Inflammatory macrophage (primary cell): ENCODE results near the gene CLDN10.
"Not testable (repeated sequence)": the region's sequence is repeated elsewhere in the genome, so short reads cannot be mapped to it uniquely, and the experiment has no call there.

ENCODE experiments used
- DNase-seq, 2 donors: peaks; one replicate each; pipeline ENCODE4 v3.0.0-alpha.2; 2020 to 2022
- total RNA-seq, 18 experiments: gene quantifications; one replicate each; lab custom pipeline; 2026; ENCODE audit warnings: mixed read lengths in 6 of 18, inconsistent platforms in 2 of 18; lab: John Stamatoyannopoulos, UW

The CLDN10 gene, protein sequence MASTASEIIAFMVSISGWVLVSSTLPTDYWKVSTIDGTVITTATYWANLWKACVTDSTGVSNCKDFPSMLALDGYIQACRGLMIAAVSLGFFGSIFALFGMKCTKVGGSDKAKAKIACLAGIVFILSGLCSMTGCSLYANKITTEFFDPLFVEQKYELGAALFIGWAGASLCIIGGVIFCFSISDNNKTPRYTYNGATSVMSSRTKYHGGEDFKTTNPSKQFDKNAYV
- 0 to 0.47 (median 0.07) reads per million in 18 experiments for total RNA-seq

DNA sequence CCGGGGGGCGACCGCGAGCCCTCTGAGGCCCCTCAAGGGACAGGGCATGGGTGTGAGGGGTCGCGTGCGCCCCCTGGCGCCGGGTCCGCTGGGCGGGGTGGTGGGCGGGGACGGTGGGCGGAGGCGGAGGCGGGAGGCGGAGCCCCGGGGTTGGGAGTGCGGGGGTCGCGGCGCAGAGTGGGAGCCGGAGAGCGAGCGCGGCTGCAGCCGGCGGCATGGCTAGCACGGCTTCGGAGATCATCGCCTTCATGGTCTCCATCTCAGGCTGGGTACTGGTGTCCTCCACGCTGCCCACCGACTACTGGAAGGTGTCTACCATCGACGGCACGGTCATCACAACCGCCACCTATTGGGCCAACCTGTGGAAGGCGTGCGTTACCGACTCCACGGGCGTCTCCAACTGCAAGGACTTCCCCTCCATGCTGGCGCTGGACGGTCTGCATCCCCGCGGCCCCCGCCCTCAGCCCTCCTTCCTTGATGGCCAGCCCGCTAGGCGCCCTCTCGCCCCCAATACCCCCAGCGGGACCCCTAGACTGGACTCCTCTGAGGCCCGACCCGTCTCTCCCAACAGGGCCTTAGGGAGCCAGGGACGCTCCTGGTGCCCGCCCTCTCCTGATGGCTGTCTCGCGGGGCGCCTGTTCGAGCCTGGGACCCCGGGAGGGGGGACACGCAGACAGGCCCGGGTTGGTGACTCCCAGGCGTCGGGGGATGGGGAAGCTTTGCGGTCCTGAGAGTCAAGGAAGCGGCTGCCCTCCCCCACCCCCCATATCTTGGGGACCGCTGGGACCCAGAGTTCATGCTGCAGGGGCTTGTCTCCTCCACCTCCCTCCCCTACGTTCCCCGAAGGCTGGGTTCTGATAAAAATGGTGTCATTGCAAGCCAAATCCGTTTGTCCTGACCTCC, at the start of gene CLDN10:
Gene CLDN10 (plus strand): TSS at position 182 of the 903 bp plus-strand sequence. CDS start 34 bp downstream, at position 216.
- DNase-seq = no peak

DNA sequence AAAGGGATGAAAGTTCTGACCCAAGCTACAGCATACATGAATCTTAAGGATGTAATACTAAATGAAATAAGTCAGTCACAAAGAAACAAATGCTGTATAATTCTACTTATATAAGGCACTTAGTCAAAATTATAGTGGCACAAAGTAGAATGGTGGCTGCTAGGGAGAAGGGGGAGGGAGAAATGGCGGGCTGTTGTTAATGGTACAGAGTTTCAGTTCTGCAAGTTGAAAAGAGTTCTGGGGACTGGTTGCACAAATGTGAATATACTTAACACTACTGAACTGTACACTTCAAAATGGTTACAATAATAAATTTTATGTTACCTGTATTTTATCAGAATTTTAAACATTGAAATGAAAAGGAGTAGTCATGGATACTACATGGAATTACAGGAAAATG, 48.9 kb upstream of the CLDN10 start:
- DNase-seq = no peak

DNA sequence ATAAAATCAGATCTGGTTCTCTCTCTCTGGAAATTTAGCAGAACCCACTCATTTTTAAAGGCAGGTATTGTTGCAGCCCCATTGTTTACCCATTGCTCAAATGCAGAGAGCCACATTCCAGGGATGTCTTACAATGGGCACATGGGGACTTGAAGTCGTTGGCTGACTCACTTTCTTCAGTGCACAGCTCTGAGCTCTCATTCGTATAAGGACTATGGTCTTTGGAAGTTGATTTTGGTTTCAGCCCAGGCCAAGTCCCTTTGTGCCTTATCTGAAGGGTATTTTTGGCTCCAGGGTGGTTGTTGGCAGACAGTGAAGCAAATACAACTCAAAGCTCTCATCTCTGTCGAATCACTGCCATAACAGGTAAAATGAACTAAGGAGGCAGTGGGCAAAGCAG, 47.3 kb upstream of the CLDN10 start:
- DNase-seq = no peak

DNA sequence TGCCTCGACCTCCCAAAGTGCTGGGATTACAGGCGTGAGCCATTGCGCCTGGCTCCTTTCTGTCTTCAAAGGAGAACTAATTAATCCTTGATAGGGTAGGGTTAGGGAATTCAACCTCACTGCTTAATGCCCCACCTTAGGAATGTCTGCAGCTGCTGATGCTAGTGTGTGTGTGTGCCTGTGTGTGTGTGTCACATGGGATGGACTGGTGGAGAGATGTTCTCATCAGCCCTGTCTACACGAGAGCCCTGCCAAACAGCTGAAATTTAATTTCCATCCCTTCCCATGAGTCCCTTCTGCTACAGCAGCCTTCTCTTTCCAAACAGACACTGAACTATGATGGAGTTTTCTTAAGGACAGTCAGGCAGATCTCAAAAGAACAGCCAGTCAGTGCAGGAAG, 46.5 kb upstream of the CLDN10 start:
- DNase-seq = no peak

DNA sequence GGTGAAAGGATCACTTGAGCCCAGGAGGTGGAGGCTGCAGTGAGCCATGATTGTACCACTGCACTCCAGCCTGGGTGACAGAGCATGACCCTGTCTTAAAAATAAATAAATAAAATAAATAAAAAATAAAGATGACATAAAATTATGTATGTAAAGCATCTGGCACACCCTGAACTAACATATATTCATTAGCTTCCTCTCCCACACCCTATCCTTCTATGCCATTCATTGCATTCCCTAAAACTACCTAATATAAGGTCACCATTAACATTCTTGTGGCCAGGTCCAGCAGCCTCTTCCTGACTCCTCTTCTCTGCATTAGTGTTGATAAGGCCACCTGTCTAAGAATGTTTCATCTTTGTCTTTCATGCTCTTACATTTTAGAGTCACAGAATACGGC, 44.5 kb upstream of the CLDN10 start:
- no peak for DNase-seq

DNA sequence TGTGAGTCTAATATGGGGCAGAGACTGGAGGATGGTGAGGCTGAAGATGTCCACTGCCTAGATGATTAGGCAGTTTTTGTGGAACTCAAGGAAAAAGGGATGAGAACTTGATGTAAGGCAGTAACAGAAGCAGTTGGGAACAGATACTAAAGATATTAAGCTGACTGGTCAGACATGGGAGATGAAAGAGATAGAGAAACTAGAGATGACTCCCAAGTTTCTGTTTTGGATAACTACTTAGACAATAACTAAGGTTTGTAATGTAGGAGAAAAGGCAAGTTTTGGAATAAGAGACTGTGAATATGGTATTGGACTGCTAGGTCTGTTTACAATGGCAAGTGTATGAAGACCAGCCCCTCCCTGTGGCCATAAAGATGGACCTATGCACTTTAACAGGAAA, 43.5 kb upstream of the CLDN10 start:
- no peak for DNase-seq

DNA sequence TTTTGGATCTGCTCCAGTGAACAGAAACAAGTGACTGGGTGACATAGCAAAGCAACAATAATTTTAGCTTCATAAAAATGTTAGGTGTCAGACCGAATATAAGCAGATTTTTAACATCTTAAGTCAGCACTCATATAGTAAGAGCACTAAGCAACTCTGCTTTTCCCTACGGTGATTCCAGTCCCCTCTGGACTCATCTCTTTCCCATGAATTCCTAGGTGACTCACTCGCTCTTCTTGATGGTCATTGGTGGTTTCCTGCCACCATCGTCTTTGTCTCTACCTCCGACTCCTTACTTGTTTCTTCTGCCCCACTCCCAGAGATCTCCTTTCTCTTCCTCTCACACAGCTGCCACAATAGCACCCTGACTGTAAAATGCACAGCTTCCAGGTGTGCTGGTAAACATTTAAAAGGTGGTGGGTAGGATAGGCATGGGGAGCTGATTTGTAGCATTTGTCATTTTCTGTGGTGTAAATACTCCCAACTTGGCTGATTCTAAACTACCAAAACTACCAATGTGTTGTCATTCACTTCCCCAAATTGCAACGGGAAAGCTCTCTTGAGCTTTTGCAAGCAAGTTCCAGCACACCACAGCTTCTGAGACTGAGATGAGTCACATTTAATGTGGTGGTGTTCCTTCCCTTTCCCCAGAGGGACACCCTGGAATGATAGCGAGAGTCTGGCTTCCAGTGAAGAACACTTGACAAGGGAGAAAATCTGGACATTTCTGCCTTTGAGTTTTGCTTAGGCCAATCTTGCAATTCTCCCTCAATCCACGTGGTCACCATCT, 42.8 kb upstream of the CLDN10 start:
- peak; percentile 85 to 87 for DNase-seq

DNA sequence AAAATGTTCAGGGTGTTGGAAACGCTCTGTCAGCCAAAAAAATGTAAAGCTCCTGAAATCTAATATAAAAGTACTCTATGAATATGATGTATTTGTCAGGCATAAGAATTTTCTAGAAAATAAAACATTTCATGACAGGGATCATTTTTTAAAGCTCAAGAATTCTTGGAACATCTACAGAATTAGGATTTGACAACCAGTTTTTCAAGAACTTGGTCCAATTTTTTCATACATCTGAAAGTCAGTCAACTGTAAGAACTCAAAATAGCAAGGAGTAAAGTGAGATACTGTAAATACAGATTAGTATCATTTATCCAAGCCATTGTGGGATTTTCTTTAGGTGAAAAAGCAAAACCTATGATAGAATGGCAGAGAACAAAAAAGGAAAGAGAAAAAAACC, 41.6 kb upstream of the CLDN10 start:
- DNase-seq = no peak

DNA sequence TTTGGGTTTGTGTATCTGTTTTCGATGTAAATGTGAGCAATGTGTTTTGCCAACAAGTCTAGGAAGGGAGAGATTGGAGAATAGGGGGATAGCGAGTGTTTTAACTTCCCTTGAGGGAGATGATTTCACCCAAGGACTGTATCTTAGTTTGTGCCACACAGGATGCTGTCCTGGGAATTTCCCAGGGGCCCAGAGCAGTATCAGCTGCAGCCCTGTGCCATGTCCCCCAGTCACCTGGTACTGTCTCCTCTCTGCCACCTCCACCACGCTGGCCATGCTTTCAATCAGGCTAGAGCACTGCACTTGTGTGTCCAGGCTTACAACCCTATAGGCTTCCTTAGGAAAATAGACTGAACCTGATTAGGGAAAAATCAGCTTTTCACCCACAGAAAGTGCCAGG, 40.1 kb upstream of the CLDN10 start:
- DNase-seq = no peak

DNA sequence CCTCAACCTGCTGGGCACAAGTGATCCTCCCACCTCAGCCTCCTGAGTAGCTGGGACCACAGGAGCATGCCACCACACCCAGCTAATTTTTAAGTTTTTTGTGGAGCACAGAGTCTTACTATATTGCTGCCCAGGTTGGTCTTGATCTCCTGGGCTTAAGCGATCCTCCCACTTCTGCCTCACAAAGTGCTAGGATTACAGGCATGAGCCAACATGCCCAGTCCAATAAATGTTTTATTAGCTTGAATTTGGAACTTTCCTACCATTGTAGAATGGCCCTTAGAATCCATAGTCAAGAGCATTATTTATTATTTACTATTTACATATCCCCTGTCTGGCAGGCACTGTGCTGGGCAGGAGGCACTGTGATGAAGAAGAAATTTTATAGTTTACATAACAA, 39.6 kb upstream of the CLDN10 start:
- no peak for DNase-seq

DNA sequence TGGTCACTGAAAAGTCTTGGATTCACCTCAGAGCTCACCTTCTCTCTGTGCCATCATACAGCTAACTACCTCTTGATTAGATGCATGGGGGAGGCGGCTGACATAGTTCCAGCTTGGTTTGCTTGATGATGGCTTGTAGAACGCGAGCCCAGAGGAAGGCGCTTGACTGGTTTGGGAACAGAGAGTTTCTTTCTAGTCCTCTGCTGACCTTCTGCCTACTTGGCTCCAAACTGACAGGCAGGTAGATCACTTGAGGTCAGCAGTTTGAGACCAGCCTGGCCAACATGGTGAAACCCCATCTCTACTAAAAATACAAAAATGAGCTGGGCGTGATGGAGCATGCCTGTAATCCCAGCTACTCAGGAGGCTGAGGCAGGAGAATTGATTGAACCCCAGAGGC, 36.9 kb upstream of the CLDN10 start:
- DNase-seq = not testable (repeated sequence)

DNA sequence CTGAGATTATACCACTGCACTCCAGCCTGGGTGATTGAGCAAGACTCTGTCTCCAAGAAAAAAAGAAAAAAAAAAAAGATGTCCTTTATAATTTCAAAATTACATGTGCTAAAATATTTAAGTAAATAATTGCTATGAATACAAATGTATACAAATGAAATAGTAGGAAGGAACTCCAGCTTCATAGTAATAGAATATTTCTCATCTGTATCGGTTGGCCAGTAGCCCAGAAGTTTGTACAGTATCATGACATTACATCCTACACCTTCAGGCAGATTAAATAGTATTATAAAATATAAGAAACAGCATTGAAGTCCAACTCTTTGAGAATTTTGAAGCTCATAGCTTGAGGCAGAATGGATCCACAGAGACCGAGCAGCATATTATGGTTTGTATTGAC, 36.5 kb upstream of the CLDN10 start:
- DNase-seq = no peak

DNA sequence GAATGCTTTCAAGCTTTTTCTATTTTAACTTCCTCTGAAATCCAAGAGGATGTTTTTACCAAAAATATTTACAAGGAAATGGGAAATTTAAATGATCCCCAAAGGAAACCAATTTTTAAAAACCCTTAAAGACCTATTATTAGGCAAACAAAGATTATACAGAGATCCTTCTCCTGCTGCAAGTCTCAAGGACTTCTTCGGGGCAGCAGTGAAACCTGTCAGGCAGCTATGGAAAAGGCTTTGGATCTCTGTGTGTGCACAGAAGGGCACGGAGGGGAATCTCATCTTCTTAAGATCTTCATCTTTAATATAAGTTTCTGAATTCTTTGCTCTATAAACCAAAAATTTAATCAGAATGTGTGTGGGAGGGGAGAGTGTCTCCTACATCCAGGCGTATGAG, 36.0 kb upstream of the CLDN10 start:
- DNase-seq = no peak

DNA sequence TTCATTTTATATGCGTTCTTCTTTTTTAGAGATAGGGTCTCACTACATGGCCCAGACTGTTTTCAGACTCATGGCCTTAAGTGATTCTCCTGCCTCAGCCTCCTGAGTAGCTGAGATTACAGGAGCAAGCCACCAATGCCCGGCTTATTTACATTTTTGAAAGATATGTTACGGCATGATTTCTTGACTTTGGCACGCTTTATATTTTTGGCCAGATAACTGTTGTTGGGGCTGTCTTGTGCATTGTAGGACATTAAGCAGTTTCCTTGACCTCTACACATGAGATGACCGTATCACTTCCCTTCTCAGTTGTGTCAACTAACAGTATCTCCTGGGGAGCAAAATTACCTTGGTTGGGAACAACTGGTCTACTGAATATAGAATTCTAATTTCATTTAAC, 28.9 kb upstream of the CLDN10 start:
- DNase-seq = no peak

DNA sequence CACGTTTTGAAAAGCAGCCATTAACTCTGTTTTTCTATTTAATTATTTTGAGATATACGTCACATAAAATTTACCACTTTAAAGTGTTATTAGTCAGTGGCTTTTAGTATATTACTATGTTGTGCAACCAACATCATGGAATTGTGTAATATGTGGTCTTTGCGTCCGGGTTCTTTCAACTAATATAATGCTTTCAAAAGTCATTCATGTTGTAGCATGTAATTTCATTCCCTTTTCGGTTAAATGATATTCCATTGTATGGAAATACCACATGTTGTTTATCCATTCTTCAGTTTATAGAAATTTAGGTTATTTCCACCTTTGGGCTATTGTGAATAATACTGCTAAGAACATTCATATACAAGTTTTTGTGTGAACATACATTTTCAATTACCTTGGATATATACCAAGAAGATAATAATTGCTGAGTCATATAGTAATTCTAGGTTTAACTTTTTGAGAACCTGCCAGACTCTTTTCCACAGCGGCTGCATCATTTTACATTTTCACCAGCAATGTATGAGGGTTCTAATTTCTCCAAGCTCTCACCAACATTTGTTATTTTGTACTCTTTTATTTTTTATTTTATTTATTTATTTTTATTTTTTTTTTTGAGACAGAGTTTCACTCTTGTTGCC, 28.1 kb upstream of the CLDN10 start:
- peak; percentile 23 to 75 for DNase-seq

DNA sequence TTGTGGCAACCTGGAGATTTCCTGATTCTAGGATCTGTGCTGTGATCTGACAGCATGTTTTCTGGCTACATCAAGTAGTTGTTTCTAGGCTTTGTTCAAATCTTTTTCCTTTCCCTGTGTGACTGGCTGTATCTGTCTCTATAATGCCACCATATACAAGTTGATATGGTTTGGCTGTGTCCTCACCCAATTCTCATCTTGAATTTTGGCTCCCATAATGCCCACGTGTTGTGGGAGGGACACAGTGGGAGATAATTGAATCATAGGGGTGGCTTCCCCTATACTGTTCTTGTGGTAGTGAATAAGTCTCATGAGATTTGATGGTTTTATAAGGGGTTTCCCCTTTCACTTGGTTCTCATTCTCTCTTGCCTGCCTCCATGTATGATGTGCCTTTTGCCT, 24.6 kb upstream of the CLDN10 start:
- DNase-seq = no peak

DNA sequence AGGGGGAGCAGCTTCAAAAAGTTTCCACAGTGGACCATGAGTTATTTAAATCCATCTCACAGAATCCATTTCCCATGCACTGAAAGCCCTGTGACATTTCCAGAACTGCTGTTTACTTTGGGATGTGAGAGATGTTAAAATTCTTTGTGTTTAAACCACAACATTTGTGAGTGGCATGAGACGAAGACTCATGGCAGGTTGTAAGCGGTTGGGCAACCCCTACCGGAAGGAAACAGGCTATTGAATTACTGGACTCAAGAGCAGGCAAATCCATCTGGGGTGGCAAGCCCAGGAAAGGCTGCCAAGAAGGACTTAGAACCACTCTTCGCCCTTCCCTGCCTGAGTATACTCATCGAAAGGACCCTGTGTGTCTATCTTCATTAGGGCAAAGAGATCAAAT, 22.3 kb upstream of the CLDN10 start:
- DNase-seq = peak in 1 of 2 donors; percentile 15

DNA sequence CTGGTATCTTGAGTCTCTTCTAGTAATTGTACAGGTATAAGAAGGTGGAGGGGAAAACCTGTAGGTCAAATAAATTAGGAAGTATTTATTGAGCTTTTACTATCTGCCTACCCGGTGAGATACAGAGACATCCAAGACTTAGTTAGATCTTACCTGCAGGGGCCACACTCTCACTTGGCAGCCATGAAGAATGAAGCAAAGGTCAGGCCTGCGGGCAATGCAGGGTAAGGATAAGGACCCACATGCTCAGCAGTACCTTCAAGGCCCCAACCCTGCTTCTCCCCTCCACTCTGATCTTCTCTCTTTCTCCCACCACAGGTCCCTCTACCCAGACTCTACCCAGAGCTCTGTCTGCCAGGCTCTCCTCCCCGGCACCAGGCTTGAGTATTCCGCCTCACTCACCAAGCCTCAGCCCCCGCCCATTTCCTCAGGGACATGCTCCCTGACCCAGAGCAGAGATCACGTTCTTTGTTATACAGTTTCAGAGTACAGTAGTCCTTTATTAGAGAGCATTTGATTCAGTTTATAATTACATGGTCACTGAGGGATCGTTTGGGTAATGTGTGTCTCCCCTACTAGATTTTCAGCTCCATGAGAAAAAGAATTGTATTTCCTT, 18.9 kb upstream of the CLDN10 start:
- DNase-seq = no peak

DNA sequence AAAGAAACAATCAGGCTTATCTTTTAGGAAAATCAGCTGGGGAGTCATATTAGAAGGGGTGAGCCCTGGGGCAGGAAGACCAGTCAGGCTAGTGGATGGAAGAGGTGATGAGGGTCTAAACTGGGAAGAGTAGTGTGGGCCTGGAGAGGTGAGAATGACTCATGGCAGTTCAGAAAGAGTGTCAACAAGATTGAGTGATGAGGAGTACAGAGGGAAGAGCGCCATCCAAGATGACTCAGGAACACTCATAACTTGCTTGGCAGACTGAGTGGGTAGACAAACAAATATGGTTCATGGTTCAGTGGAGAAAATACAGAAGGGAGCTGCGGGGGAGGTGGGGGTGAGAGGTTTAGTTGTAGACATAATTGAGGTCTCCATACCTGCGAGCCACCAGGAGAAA, 17.3 kb upstream of the CLDN10 start:
- DNase-seq = peak; percentile 29 to 52

DNA sequence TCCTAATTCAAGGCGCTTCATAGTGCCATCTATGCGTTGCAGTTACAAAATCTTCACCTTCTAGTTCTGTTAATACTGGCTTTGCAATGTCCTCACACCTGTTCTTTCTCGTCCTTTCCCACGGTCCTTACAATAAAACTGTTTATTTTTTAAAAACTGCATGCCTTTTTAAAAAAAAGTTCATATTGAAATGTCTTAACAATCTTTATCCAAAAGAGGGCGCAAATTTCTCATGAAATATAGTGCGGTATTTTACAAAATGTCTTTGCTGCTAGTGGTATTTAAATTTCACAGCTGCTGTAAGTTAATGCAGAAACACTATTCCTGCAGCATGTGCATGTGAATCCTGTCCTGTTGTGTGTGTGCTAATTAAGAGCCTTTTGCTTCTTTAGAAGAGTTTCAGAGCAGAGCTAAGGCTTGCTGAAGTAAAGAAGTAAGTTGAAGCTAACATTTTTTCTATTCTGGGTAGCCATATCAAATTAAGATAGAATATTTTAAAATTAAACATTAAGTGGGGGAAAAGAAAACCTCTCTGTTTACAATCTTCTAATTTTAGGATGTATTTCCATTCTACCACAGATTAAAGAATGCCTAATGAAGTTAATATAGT, 15.8 kb upstream of the CLDN10 start:
- DNase-seq = peak; percentile 16 to 68

DNA sequence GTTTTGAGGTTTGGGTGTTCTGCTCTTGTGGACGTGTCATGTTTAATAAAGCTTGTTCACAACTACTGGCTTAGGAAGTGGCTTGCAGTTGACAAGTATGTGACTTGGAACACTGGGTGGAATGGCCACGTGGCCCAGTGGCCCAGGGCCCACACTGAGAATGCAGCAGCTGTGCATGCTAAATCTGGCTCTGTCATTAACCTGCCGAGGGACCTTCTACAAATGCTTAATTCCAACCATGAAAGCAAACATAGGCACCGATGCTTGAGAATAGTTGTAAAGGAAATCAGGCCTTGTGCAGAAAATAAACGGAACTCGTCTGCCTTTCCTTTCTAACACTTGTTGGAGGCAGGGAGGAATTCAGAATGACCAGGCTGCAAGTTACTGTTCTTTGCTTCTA, 11.6 kb upstream of the CLDN10 start:
- no peak for DNase-seq

DNA sequence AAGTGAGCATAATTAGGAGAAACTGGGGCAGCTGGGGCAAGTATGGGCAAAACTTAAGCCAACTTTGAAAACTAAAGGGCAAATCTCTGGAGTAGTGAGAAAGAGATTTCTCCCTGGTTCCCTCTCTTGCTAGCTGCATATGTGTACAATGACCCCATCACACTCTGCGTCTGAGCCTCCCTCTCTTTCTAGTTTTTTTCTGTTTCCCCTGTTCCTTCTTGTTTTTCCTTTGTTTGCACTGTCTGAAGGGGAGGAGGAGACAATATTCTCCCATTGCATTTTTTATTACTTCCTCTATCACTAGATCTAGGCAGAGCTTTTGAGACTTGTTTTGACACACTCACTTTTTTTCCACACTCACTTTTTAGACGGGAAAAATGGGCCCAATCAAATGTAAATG, 11.2 kb upstream of the CLDN10 start:
- DNase-seq = no peak
